ENCODE results near the gene FOXB1.
A peak's percentile ranks its signal among the peaks of the same experiment; 100 is the strongest.

Gene FOXB1

GRCh38 chr15:60004009-60004845 is at the start of gene FOXB1:
Gene FOXB1, plus strand, starts transcription at chr15:60004311. Its CDS starts 653 bp downstream, at chr15:60004964.
- no peak for DNase-seq

- no peak for DNase-seq
These were observed 45.8 kb upstream of the FOXB1 start for GRCh38 chr15:59958288-59958687.

GRCh38 chr15:59960318-59960717 is 43.8 kb upstream of the FOXB1 start:
- no peak for DNase-seq

- no peak for DNase-seq
These were observed 40.8 kb upstream of the FOXB1 start for GRCh38 chr15:59963322-59963721.

- no peak for DNase-seq
These were observed 40.2 kb upstream of the FOXB1 start for GRCh38 chr15:59963925-59964324.

- DNase-seq, result no peak
These were observed 38.4 kb upstream of the FOXB1 start for GRCh38 chr15:59965741-59966140.

- no peak for DNase-seq
These were observed 37.8 kb upstream of the FOXB1 start for GRCh38 chr15:59966262-59966661.

- DNase-seq, result no peak
These were observed 35.8 kb upstream of the FOXB1 start for GRCh38 chr15:59968314-59968713.

- no peak for DNase-seq
These were observed 31.9 kb upstream of the FOXB1 start for GRCh38 chr15:59972241-59972640.

GRCh38 chr15:59976480-59977271 is 27.4 kb upstream of the FOXB1 start:
- no peak for DNase-seq

GRCh38 chr15:59991834-59992233 is 12.3 kb upstream of the FOXB1 start:
- no peak for DNase-seq

- DNase-seq, result no peak
These were observed 10.9 kb upstream of the FOXB1 start for GRCh38 chr15:59993041-59993750.

- DNase-seq, result no peak
These were observed 10.1 kb upstream of the FOXB1 start for GRCh38 chr15:59993950-59994401.

GRCh38 chr15:59994526-59994887 is 9.6 kb upstream of the FOXB1 start:
- DNase-seq, result no peak

- peak; percentile 44 for DNase-seq
These were observed 9.1 kb upstream of the FOXB1 start for GRCh38 chr15:59994888-59995557.

GRCh38 chr15:59995568-59996297 is 8.4 kb upstream of the FOXB1 start:
- DNase-seq, result peak; percentile 45

- DNase-seq, result peak; percentile 44
These were observed 7.6 kb upstream of the FOXB1 start for GRCh38 chr15:59996298-59997041.

GRCh38 chr15:59997070-59997701 is 6.9 kb upstream of the FOXB1 start:
- DNase-seq, result no peak

- DNase-seq, result no peak
These were observed 5.7 kb upstream of the FOXB1 start for GRCh38 chr15:59998305-59998949.

- no peak for DNase-seq
These were observed 5.0 kb upstream of the FOXB1 start for GRCh38 chr15:59998950-59999611.
